ENCODE measurements around the gene GLCE. TPM values are rescaled to one million over a fixed set of nuclear protein-coding genes. Genes with fewer than 3 reads are reported as not detected.

Gene GLCE
- total and polyA plus RNA-seq, 9 of the 15 experiments (the other 6 are each of a cell fraction or from before 2014, with no cell fraction given) = 4.6 to 12.3 (median 10.6) TPM

DNA sequence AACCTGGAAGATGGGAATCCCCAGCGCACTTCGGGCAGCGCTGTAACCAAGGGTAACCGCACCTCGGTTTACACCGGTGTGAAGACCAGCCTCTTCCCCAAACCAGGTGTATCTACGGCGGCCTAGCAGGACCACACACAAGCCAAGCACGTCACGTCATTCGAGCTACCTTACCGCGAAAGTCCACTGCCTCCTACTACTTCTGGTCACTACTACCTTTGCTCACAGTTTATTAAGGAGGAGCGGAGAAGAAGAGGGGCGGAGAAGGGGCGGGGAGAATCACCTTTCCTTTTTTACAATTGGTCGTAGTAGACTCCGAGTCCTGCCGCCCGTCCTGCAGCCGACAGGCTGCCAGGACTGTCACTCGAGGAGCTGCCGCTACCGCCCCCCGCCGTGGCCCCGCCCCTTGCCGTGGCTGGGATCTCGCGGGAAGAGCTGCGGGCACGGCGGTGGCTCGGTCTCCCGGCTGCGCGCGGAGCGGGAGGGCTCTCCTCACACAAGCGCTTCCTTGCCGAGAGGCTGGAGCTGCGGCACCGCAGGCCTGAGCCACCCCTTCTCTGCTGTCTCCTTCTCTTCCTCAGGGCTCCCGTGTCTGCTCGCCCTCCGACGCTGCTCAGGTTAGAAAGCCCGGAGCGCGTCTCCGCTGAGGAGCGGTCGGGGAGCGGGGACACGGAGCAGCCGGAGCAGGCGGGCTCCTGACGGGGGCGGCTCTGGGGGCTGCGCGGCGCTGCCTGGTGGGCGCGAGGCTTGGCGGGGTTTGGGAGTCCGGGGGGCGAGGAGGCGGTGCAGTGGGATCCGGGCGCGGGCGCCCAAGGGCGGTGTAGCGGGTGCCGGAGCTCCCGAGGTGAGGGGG is at the start of gene GLCE (continued):
- TF ChIP-seq, protein P1, sequence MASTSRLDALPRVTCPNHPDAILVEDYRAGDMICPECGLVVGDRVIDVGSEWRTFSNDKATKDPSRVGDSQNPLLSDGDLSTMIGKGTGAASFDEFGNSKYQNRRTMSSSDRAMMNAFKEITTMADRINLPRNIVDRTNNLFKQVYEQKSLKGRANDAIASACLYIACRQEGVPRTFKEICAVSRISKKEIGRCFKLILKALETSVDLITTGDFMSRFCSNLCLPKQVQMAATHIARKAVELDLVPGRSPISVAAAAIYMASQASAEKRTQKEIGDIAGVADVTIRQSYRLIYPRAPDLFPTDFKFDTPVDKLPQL (IDR thresholded peaks at IDR 0.05; ENCODE audit: extremely low read depth, insufficient read length) = no peak
- TF ChIP-seq MAFG (tag; conservative IDR thresholded peaks at IDR 0.05) (no peak), ETV6 (IDR thresholded peaks at IDR 0.05; ENCODE audit: borderline replicate concordance in 1 of 2, low read depth in 2 of 2, low read length in 1 of 2) (no peak), ETV6 (CRISPR knock-in tag; IDR thresholded peaks at IDR 0.05; ENCODE audit: borderline replicate concordance) (no peak), RFX7 (CRISPR knock-in tag; IDR thresholded peaks at IDR 0.05) (no peak), NFE2 (IDR thresholded peaks at IDR 0.05; ENCODE audit: low read depth) (no peak), U2AF1 (optimal IDR thresholded peaks at IDR 0.05; ENCODE audit: low read depth, low read length) (no peak), ZNF699 (CRISPR knock-in tag; IDR thresholded peaks at IDR 0.05; ENCODE audit: insufficient replicate concordance) (no peak), HNRNPH1 (optimal IDR thresholded peaks at IDR 0.05; ENCODE audit: low read depth, low read length) (no peak), ZNF76 (CRISPR knock-in tag; IDR thresholded peaks at IDR 0.05; ENCODE audit: borderline replicate concordance) (no peak), STAT5A (IDR thresholded peaks at IDR 0.05; ENCODE audit: borderline replicate concordance, low read length) (no peak), ZNF785 (CRISPR knock-in tag; IDR thresholded peaks at IDR 0.05) (no peak), ATF7 (IDR thresholded peaks at IDR 0.05) (peak; percentile 54; the same call in 1 of the 2 replicates), ZNF695 (CRISPR knock-in tag; IDR thresholded peaks at IDR 0.05) (no peak), NCOA4 (IDR thresholded peaks at IDR 0.05; ENCODE audit: partially characterized antibody) (no peak), NFE2L1 (tag; IDR thresholded peaks at IDR 0.05; ENCODE audit: borderline replicate concordance, low read depth) (no peak), ZNF140 (CRISPR knock-in tag; IDR thresholded peaks at IDR 0.05) (no peak), TEAD2 (tag; IDR thresholded peaks at IDR 0.05) (no peak), ZNF57 (CRISPR knock-in tag; IDR thresholded peaks at IDR 0.05) (no peak), DMBX1 (CRISPR knock-in tag; IDR thresholded peaks at IDR 0.05; ENCODE audit: borderline replicate concordance) (no peak)
- TF ChIP-seq, protein P2, sequence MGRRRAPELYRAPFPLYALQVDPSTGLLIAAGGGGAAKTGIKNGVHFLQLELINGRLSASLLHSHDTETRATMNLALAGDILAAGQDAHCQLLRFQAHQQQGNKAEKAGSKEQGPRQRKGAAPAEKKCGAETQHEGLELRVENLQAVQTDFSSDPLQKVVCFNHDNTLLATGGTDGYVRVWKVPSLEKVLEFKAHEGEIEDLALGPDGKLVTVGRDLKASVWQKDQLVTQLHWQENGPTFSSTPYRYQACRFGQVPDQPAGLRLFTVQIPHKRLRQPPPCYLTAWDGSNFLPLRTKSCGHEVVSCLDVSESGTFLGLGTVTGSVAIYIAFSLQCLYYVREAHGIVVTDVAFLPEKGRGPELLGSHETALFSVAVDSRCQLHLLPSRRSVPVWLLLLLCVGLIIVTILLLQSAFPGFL (CRISPR knock-in tag; IDR thresholded peaks at IDR 0.05) = no peak
- TF ChIP-seq, protein P3, sequence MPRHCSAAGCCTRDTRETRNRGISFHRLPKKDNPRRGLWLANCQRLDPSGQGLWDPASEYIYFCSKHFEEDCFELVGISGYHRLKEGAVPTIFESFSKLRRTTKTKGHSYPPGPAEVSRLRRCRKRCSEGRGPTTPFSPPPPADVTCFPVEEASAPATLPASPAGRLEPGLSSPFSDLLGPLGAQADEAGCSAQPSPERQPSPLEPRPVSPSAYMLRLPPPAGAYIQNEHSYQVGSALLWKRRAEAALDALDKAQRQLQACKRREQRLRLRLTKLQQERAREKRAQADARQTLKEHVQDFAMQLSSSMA (CRISPR knock-in tag; IDR thresholded peaks at IDR 0.05) = no peak
- TF ChIP-seq, protein P4, sequence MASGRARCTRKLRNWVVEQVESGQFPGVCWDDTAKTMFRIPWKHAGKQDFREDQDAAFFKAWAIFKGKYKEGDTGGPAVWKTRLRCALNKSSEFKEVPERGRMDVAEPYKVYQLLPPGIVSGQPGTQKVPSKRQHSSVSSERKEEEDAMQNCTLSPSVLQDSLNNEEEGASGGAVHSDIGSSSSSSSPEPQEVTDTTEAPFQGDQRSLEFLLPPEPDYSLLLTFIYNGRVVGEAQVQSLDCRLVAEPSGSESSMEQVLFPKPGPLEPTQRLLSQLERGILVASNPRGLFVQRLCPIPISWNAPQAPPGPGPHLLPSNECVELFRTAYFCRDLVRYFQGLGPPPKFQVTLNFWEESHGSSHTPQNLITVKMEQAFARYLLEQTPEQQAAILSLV (tag; IDR thresholded peaks at IDR 0.05) = no peak
- TF ChIP-seq, protein P5, sequence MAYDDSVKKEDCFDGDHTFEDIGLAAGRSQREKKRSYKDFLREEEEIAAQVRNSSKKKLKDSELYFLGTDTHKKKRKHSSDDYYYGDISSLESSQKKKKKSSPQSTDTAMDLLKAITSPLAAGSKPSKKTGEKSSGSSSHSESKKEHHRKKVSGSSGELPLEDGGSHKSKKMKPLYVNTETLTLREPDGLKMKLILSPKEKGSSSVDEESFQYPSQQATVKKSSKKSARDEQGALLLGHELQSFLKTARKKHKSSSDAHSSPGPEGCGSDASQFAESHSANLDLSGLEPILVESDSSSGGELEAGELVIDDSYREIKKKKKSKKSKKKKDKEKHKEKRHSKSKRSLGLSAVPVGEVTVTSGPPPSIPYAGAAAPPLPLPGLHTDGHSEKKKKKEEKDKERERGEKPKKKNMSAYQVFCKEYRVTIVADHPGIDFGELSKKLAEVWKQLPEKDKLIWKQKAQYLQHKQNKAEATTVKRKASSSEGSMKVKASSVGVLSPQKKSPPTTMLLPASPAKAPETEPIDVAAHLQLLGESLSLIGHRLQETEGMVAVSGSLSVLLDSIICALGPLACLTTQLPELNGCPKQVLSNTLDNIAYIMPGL (CRISPR knock-in tag; IDR thresholded peaks at IDR 0.05) = no peak
